CD4-positive, alpha-beta T cell treated with Interferon alpha-2 for 1 hour (primary cell): ENCODE results near the gene RALGDS.
"Not testable (repeated sequence)": the region's sequence is repeated elsewhere in the genome, so short reads cannot be mapped to it uniquely, and the experiment has no call there.

Experiments
- DNase-seq, 2 donors: peaks; one replicate each; pipeline ENCODE4 v3.0.0-alpha.2; 2020 to 2022

Gene RALGDS

GRCh38 chr9:133083688-133084087, 37.4 kb downstream of the RALGDS start:
- not testable (repeated sequence) for DNase-seq

- not testable (repeated sequence) for DNase-seq
Observed at GRCh38 chr9:133081957-133082644, 38.9 kb downstream of the RALGDS start.

DNA sequence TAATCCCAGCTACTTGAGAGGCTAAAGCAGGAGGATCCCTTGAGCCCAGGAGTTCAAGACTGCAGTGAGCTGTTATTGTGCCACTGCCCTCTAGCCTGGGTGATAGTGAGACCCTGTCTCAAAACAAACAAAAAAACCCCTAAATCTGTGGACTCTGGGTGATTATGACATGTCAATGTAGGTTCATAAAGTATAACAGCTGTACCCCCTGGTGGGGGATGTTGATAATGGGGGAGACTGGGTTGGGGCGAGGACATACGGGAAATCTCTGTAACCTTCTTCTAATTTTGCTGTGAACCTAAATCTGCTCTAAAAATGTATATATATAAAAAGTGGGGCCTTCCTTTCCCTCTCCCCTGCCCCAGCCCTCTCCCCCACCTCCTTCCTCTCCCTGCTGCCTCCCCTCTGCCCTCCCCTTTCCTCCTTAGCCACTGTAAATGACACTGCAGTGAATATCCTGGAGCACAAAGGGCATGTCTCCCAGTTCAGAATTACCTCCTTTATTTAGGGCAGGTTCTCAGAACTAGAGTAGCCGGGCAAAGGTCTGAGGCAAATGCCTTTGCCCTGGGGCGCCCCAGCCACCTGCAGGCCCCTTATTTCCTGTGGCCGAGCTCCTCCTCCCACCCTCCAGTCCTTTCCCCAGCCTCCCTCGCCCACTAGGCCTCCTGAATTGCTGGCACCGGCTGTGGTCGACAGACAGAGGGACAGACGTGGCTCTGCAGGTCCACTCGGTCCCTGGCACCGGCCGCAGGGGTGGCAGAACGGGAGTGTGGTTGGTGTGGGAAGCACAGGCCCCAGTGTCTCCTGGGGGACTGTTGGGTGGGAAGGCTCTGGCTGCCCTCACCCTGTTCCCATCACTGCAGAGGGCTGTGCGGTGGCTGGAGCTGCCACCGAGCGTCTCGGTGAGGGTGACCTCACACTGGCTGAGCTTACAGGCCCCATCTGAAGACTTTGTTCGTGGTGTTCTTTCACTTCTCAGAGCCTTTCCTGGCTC, 40.0 kb downstream of the RALGDS start:
- not testable (repeated sequence) for DNase-seq

GRCh38 chr9:133080161-133080560, 40.9 kb downstream of the RALGDS start:
- no peak for DNase-seq

DNA sequence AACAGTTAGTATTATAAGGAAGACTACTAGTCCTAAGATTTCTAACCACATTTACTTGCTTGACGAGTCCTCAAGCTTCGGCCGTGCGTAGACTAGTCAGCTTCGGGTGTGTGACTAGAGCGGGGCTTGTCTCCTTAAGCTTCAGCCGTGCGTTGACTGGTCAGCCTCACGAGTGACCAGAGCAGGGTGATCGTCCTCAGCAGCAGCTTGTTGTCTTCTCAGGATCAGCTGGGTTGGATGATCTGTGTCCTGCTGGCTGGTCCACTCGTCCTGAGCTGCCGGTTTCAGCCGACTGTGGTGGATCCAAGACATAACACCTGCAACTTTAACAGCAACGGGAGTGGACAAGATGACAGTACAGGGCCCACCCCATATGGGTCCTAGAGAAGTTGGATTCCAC, 42.6 kb downstream of the RALGDS start:
- DNase-seq, result no peak

DNA sequence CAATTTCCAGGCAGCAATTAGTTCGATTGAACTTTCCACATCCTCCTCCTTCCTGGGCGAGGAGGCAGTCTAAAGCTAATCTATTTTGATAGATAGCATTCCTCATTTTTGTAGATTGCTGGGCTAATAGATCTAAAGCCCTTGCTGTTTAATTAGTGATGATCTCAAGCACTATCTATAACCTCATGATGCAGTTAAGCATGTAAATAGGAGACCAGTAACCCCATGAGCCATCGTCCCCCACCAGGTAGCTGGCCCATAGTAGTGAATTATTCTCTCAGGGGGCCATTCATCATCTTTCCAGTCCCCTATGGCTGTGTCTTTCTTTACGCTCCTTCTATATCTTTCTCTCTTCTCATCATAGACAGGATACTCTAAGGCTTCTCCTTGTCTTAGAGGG, 44.3 kb downstream of the RALGDS start:
- no peak for DNase-seq

DNA sequence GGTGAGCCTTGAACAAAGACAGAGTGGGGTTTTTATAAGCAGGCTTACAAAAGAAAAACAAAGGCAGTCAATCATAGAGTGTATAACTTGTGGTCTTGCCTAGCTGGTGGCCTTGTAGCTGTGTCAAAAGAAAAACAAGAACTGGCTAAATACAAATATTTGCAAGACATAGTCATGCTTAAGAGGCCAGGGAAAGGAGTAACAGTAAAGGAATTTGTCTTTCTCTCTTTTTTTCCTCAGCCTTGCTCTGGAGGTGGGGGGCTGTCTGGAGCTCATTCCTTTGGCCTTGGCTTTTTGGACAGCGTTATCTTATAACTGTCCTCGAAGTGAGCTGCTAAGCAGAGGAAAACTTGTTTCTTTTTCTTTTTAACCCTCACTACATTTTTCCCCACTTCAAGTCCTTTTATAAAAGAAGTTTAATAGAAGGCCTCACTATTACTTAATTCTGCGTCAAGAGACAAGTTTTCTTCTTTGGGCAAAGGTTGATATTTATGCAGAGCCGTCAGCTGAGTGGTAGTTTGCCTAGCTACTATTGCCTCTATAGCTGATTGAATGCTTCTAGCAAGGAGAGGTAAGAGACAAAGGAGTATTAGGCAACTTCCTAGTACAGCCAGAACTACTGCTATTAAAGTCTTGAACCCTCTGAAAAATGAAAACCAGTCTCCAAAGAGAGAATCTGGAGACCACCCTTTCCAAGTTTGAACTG, 45.0 kb downstream of the RALGDS start:
- no peak for DNase-seq

- no peak for DNase-seq
Observed at GRCh38 chr9:133074111-133074651, 46.9 kb downstream of the RALGDS start.

GRCh38 chr9:133073086-133074014, 47.7 kb downstream of the RALGDS start:
- DNase-seq, result no peak

DNA sequence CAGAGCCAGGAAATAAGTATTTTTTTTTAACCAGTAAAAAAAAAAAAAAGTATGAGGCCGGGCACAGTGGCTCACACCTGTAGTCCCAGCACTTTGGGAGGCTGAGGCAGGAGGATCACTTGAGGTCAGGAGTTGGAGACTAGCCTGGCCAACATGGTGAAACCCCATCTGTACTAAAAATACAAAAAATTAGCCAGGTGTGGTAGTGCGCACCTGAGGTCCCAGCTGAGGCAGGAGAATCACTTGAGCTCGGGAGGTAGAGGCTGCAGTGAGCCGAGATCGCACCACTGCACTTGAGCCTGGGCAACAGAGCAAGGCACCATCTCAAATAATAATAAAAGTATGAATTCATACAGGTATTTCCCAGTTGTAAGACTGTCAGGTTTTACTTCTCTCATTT, 48.8 kb downstream of the RALGDS start:
- not testable (repeated sequence) for DNase-seq

DNA sequence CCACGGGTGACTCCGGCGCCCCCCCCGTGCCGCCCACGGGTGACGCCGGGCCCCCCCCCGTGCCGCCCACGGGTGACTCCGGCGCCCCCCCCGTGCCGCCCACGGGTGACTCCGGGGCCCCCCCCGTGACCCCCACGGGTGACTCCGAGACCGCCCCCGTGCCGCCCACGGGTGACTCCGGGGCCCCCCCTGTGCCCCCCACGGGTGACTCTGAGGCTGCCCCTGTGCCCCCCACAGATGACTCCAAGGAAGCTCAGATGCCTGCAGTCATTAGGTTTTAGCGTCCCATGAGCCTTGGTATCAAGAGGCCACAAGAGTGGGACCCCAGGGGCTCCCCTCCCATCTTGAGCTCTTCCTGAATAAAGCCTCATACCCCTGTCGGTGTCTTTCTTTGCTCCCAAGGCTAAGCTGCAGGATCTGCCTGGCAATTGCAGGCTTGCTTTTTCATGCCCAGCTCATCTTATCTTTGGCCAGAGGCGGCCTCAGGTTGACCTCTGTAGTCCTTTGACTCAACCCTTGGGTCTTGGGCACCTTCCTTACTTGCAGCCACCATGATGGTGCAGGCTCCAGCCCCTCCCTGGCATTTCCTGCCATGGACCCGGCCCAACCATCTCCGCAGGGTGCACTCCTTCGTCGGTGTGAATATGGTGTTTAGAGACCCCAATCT, 49.4 kb downstream of the RALGDS start:
- no peak for DNase-seq

GRCh38 chr9:133070985-133071384, 50.1 kb downstream of the RALGDS start:
- DNase-seq, result not testable (repeated sequence)

DNA sequence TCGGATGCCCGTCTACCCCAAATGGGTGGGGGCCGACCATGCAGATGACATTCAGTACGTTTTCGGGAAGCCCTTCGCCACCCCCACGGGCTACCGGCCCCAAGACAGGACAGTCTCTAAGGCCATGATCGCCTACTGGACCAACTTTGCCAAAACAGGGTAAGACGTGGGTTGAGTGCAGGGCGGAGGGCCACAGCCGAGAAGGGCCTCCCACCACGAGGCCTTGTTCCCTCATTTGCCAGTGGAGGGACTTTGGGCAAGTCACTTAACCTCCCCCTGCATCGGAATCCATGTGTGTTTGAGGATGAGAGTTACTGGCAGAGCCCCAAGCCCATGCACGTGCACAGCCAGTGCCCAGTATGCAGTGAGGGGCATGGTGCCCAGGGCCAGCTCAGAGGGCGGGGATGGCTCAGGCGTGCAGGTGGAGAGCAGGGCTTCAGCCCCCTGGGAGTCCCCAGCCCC, 50.5 kb downstream of the RALGDS start:
- not testable (repeated sequence) for DNase-seq

DNA sequence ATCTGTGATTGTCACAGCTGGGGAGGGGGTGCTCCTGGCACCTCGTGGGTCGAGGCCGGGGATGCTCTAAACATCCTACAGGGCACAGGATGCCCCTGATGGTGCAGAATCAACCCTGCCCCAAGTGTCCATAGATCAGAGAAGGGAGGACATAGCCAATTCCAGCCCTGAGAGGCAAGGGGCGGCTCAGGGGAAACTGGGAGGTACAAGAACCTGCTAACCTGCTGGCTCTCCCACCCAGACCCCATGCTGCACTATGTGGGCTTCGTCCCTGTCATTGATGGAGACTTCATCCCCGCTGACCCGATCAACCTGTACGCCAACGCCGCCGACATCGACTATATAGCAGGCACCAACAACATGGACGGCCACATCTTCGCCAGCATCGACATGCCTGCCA, 52.6 kb downstream of the RALGDS start:
- DNase-seq, result not testable (repeated sequence)

DNA sequence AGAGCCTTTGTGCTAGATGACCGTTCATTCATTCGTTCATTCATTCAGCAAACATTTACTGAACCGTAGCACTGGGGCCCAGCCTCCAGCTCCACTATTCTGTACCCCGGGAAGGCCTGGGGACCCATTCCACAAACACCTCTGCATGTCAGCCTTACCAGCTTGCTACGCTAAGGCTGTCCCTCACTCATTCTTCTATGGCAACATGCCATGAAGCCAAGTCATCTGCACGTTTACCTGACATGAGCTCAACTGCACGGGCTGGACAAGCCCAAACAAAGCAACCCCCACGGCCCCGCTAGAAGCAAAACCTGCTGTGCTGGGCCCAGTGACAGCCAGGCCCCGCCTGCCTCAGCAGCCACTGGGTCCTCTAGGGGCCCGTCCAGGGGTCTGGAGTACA, 53.2 kb downstream of the RALGDS start:
- DNase-seq, result no peak

GRCh38 chr9:133067006-133067405, 54.0 kb downstream of the RALGDS start:
- DNase-seq, result no peak

DNA sequence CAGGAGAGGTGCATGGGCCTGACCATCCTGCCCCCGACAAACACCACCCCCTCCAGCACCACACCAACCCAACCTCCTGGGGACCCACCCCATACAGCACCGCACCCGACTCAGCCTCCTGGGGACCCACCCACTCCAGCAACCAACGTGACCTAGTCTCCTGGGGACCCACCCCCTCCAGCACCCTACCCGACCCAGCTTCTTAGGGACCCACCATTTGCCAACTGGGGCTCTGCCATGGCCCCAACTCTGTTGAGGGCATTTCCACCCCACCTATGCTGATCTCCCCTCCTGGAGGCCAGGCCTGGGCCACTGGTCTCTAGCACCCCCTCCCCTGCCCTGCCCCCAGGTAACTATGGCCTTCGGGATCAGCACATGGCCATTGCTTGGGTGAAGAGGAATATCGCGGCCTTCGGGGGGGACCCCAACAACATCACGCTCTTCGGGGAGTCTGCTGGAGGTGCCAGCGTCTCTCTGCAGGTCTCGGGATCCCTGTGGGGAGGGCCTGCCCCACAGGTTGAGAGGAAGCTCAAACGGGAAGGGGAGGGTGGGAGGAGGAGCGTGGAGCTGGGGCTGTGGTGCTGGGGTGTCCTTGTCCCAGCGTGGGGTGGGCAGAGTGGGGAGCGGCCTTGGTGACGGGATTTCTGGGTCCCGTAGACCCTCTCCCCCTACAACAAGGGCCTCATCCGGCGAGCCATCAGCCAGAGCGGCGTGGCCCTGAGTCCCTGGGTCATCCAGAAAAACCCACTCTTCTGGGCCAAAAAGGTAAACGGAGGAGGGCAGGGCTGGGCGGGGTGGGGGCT, 54.7 kb downstream of the RALGDS start:
- no peak for DNase-seq

GRCh38 chr9:133065070-133065388, 56.0 kb downstream of the RALGDS start:
- no peak for DNase-seq

- no peak for DNase-seq
Observed at GRCh38 chr9:133064241-133065069, 56.6 kb downstream of the RALGDS start.
